OCI-LY3 (cell line): Measurements from ENCODE around the gene HNF1B.

Source experiments
- H2AFZ ChIP-seq: fragments of 200-600, 300-600 bp; shearing (Covaris generic); 2 replicates; pipeline ENCODE4 v1.6.0; 2014; ENCODE audit warnings: antibody characterized with exemption, low read depth, low read length
- H3K27ac ChIP-seq: fragments of 200-600, 300-600 bp; sonication (generic); 2 replicates; pipeline ENCODE4 v1.5.1; 2014; ENCODE audit warnings: mild to moderate bottlenecking, low read length, moderate library complexity, mixed read lengths
- H3K27me3 ChIP-seq: fragments of 200-600, 300-600 bp; sonication (generic); 2 replicates; pipeline ENCODE4 v1.6.1; 2014; ENCODE audit warnings: low read depth, low read length, mixed read lengths
- H3K36me3 ChIP-seq: fragments of 200-600, 300-600 bp; sonication (generic); replicated peaks from 2 replicates; pipeline ENCODE3; 2014; ENCODE audit warnings: low read depth, low read length, mixed read lengths
- H3K4me1 ChIP-seq: fragments of 300-600, 200-600 bp; sonication (generic); 2 replicates; pipeline ENCODE4 v1.6.1; 2014; ENCODE audit warnings: low read length, mixed read lengths
- H3K4me2 ChIP-seq: fragments of 200-600, 300-600 bp; sonication (generic); 2 replicates; pipeline ENCODE4 v1.6.1; 2014; ENCODE audit warnings: low read length, mixed read lengths
- H3K4me3 ChIP-seq: fragments of 300-600, 200-600 bp; sonication (generic); 2 replicates; pipeline ENCODE4 v1.5.1; 2014; ENCODE audit warnings: antibody characterized with exemption, mild to moderate bottlenecking, low read length, moderate library complexity
- H3K79me2 ChIP-seq: fragments of 300-600, 200-600 bp; shearing (Covaris generic); 2 replicates; pipeline ENCODE4 v1.6.1; 2014; ENCODE audit warnings: mild to moderate bottlenecking, low read length, mixed read lengths
- H3K9ac ChIP-seq: fragments of 300-600, 200-600 bp; shearing (Covaris generic); 2 replicates; pipeline ENCODE4 v1.6.0; 2014; ENCODE audit warnings: mild to moderate bottlenecking, low read length, moderate library complexity
- H3K9me3 ChIP-seq: fragments of 200-600, 300-600 bp; shearing (Covaris generic); 2 replicates; pipeline ENCODE4 v1.6.1; 2014; ENCODE audit warnings: low read length, mixed read lengths; ENCODE audit not compliant: insufficient read depth
- H4K20me1 ChIP-seq: fragments of 200-600, 300-600 bp; sonication (generic); 2 replicates; pipeline ENCODE4 v1.6.1; 2016; ENCODE audit warnings: low read length, mixed read lengths; ENCODE audit not compliant: insufficient read depth
- CTCF ChIP-seq: fragments of 200-600, 300-600 bp; sonication (generic); IDR thresholded peaks from 2 replicates; pipeline ENCODE4 v1.5.1; 2014; ENCODE audit warnings: antibody characterized with exemption, low read length, low read depth
- EZH2phosphoT487 ChIP-seq: fragments of 200-600 bp; shearing (Covaris generic); IDR thresholded peaks from 2 replicates; pipeline ENCODE4 v1.6.1; 2018; ENCODE audit warnings: antibody characterized with exemption, mixed run types, low read depth

The HNF1B gene

GRCh38 chr17:37743875-37744632 lies 805 bp downstream of the HNF1B start:
- Histone ChIP-seq H3K9me3 (no peaks in the 10 kb centered on the region), H3K9ac (peak overlapping the region; percentile 97), H3K79me2 (peaks cover 86% of the 10 kb centered on the region), H2AFZ (no peak overlapping the region; the same call in 1 of the 2 replicates), H4K20me1 (peaks cover 29% of the 10 kb centered on the region), H3K36me3 (peaks cover 43% of the 10 kb centered on the region), H3K4me3 (peak overlapping the region; percentile 95), H3K27ac (peak overlapping the region; percentile 91), H3K4me1 (peaks cover 31% of the 10 kb centered on the region), H3K4me2 (peak overlapping the region; percentile 96), H3K27me3 (no peaks in the 10 kb centered on the region)
- TF ChIP-seq CTCF (peak; percentile 56), EZH2phosphoT487 (no peak)

- Histone ChIP-seq H3K4me3 (peak overlapping the region; percentile 95), H3K36me3 (peaks cover 44% of the 10 kb centered on the region), H3K4me1 (peaks cover 31% of the 10 kb centered on the region), H3K9me3 (no peaks in the 10 kb centered on the region), H3K79me2 (peaks cover 91% of the 10 kb centered on the region), H3K9ac (peak overlapping the region; percentile 97), H3K27me3 (no peaks in the 10 kb centered on the region), H3K4me2 (peak overlapping the region; percentile 96), H2AFZ (no peak overlapping the region), H4K20me1 (peaks cover 32% of the 10 kb centered on the region), H3K27ac (peak overlapping the region; percentile 91)
- TF ChIP-seq EZH2phosphoT487 (no peak), CTCF (no peak)
These were observed 1.3 kb downstream of the HNF1B start for GRCh38 chr17:37743612-37743874.

DNA sequence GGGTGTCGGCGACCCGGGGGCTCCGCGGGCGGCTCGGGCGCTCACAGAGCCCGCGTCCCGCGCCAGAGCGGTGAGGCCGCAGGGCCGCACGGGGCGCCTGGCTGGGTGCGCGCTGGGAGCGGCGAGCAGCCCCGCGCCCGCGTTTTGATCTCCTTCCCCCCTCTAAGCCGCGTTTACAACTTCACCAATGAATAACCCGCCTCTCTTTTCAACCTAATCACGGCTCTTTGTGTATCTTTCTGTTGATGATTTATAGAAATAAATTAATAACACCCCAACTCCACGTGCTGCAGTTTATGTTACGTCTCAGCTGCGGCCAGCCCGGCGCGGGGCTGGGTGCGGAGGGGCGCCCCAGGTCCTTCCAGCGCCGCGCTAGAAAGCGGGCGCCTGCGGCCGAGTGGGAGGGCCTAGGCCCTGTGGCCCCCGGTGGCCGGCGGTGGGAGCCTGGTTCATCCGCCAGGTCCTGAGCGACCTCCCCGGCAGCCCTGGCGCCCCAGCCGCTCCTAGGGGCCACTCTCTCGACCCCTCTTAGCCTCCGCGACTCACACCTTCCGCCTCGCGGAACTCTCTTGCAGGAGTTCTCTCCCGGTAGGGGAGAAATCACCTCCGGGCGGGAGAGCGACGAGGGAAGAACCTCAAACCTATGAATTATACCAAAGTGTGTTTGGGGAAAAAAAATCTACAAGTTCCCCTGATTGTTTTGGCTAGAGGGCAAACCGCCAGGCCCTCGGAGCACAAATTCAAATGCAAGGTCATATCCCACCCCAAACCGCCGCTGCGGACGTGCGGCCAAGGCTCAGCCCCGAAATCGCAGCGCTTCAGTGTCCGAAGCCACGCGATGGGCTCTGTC lies 1.9 kb downstream of the HNF1B start:
- peaks cover 38% of the 10 kb centered on the region for H4K20me1 ChIP-seq
- TF ChIP-seq EZH2phosphoT487: no peak
- TF ChIP-seq CTCF: peak; percentile 2; the same call in 1 of the 2 replicates
- H2AFZ ChIP-seq: no peak overlapping the region
- H3K36me3 ChIP-seq: peaks cover 44% of the 10 kb centered on the region
- H3K4me1 ChIP-seq: peaks cover 31% of the 10 kb centered on the region
- peaks cover 95% of the 10 kb centered on the region for H3K79me2 ChIP-seq
- peak overlapping the region; percentile 91 for H3K27ac ChIP-seq
- no peaks in the 10 kb centered on the region for H3K27me3 ChIP-seq
- H3K9ac ChIP-seq: peak overlapping the region; percentile 97
- peak overlapping the region; percentile 95 for H3K4me3 ChIP-seq
- peak overlapping the region; percentile 96 for H3K4me2 ChIP-seq
- no peaks in the 10 kb centered on the region for H3K9me3 ChIP-seq

GRCh38 chr17:37742116-37742761 lies 2.6 kb downstream of the HNF1B start:
- peaks cover 37% of the 10 kb centered on the region for H4K20me1 ChIP-seq
- H3K79me2 ChIP-seq: peaks cover 94% of the 10 kb centered on the region
- peak overlapping the region; percentile 96 for H3K4me2 ChIP-seq
- H3K36me3 ChIP-seq: peaks cover 40% of the 10 kb centered on the region
- no peak for TF ChIP-seq CTCF
- no peak for TF ChIP-seq EZH2phosphoT487
- peak overlapping the region; percentile 95 for H3K4me3 ChIP-seq
- peaks cover 24% of the 10 kb centered on the region for H3K4me1 ChIP-seq
- no peaks in the 10 kb centered on the region for H3K27me3 ChIP-seq
- H3K27ac ChIP-seq: peak overlapping the region; percentile 91
- H3K9me3 ChIP-seq: no peaks in the 10 kb centered on the region
- H2AFZ ChIP-seq: no peak overlapping the region
- H3K9ac ChIP-seq: peak overlapping the region; percentile 97
